ENCODE measurements around the gene NCAPH2. TPM values are rescaled to one million over a fixed set of nuclear protein-coding genes. Genes with fewer than 3 reads are reported as not detected.

NCAPH2 gene
- total and polyA plus RNA-seq, 2 of the 8 experiments (the other 6 are each of a cell fraction or from before 2014, with no cell fraction given), result 62.2 to 81.6 TPM

DNA sequence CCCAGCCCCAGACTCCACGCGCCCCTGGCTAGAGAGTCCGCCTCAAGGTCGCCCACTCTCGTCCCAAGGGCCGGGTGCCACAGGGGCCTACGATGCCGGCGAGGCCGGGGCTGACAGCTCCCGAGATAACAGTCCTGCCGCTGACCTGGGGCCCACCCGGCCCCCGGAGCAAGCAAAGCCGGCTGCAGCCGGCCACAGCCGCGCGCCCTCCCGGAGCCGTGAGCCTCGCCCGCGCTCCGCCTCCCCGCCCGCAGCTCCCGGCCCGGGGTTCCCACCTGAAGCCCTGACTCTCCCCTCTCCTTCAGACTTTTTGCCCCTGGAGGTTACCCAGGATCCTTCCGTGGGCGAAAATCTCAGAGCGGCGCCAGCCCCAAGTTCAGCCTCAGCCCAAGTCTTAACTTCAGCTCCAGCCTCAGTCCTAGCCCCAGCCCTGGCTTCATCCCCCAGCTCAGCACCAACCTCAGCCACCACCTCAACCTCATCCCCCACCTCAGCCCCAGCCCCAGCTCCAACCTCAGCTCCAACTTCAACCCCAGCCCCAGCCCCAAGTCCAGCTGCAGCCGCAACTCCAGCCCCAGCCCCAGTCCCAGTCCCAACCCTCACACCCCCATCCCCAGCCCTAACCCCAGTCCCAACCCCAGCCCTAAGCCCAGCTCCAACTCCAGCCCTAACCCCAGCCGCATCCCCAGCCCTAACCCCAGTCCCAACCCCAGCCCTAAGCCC lies 39.4 kb downstream of the NCAPH2 start (continued):
- TF ChIP-seq CHD7 (IDR thresholded peaks at IDR 0.05; ENCODE audit: insufficient replicate concordance, low read length) (no peak), E2F6 (IDR thresholded peaks at IDR 0.05) (no peak), CBX8 (IDR thresholded peaks at IDR 0.05; ENCODE audit: borderline replicate concordance, low read depth, low read length) (no peak), NRF1 (IDR thresholded peaks at IDR 0.05; ENCODE audit: low read depth, low read length) (no peak), GABPA (IDR thresholded peaks at IDR 0.05; ENCODE audit: borderline replicate concordance, insufficient read depth, low read length) (no peak), SP4 (IDR thresholded peaks at IDR 0.05; ENCODE audit: low read length) (no peak), POLR2A (IDR thresholded peaks at IDR 0.05; ENCODE audit: control extremely low read depth in 1 of 2, low read depth in 2 of 2, low read length in 2 of 2) (no peak), HDAC2 (IDR thresholded peaks at IDR 0.05; ENCODE audit: borderline replicate concordance in 1 of 2, low read depth in 2 of 2, low read length in 2 of 2) (no peak), JUND (IDR thresholded peaks at IDR 0.05; ENCODE audit: low read length) (no peak), RBBP5 (IDR thresholded peaks at IDR 0.05; ENCODE audit: borderline replicate concordance, low read depth, low read length) (no peak)

Measured in H1 (cell line).